ENCODE results near the gene MADCAM1.

Gene MADCAM1

GRCh38 chr19:480016-480855 is 16.1 kb upstream of the MADCAM1 start:
- peak; percentile 80 for TF ChIP-seq CTCF (IDR thresholded peaks at IDR 0.05)

- no peak for TF ChIP-seq CTCF (IDR thresholded peaks at IDR 0.05)
Observed at GRCh38 chr19:482186-483041, 13.9 kb upstream of the MADCAM1 start.

GRCh38 chr19:483332-484072 is 12.8 kb upstream of the MADCAM1 start:
- no peak for TF ChIP-seq CTCF (IDR thresholded peaks at IDR 0.05)

- no peak for TF ChIP-seq CTCF (IDR thresholded peaks at IDR 0.05)
Observed at GRCh38 chr19:484494-484893, 11.8 kb upstream of the MADCAM1 start.

GRCh38 chr19:485077-485476 is 11.2 kb upstream of the MADCAM1 start:
- TF ChIP-seq CTCF (IDR thresholded peaks at IDR 0.05) = no peak

GRCh38 chr19:485583-486236 is 10.6 kb upstream of the MADCAM1 start:
- TF ChIP-seq CTCF (IDR thresholded peaks at IDR 0.05) = no peak
